GM21423 (cell line): Measurements from ENCODE around the gene NOCT.
"Not testable (repeated sequence)": the region's sequence is repeated elsewhere in the genome, so short reads cannot be mapped to it uniquely, and the experiment has no call there.

ENCODE experiments used
- ATAC-seq: cut with Tn5 transposase; IDR thresholded peaks from one replicate; pipeline ENCODE4 v1.9.1; 2021; ENCODE audit warnings: mild to moderate bottlenecking, moderate library complexity; ENCODE audit not compliant: unreplicated experiment

Gene NOCT

DNA sequence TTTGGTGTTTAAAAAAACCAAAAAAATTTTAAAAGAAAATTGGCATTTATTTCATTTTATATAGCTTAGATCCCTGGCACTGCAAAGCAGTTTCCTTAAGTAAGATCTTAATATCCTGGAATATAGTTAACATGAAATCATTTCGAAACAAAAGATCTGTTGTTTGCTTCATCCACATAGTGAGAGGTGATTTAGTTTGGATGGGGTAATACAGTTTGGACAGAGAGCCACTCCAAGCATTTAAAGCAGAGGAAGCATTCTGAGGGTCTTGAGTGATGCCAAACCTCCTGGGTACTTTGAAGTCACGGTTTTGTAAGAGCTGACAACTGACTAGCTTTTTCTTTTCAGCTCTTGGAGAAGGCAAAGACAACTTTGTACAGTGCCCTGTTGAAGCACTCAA lies 28.7 kb downstream of the NOCT start:
- ATAC-seq, result no peak

DNA sequence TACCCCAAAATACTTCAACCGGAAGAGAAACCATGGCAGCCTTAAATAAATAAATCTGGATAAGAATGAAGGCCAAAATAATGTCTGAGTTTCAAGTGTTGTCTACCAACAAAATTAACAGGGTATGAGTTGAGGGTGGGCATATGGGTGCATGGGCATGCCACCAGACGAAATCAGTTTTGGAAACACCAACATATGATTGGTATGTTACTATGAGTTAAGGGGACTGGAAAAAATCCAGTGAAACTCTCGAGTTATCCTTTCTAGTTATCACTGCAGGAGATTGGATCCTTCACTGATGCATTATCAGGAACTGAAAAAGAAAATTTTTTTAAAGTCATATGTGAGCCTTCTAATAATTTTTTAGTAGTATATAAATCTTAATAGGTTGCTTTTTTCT lies 32.4 kb downstream of the NOCT start:
- no peak for ATAC-seq

DNA sequence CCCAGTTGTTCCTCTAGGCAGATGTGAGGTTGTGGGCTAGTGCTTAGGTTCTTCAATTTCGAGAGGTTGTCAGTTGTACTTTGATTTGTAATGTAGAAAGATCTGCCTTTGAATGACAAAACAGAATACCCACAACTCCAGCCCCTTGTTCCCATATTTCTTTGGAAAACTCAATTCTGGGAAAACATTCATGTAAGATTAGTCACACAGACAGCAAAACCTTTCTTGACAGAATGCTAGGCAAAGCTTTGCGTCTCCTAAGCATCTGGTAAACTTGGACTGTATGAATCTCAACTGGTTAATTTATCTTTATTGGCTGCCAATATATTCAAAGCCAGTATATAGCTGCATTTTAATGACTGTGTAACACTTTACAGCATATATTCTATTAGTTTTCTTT lies 34.9 kb downstream of the NOCT start:
- no peak for ATAC-seq

DNA sequence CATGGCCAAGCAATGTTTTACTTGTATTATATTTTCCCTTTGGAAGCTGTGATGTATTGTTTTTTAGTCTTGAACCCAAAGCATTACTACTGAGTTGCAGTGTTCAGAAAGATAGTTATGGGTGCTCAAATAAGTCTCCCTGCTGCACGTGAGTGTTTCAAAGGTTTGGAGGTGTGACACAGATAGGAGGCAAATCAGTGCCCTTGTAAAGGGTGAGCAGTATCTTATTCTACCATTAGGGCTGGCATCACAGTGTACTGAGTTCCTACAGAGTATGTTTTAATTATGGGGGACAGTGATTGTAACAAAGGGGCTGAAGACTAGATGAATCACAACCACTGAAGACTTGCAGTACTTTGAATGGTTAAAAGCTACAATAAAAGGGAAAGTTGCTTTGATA lies 38.3 kb downstream of the NOCT start:
- ATAC-seq, result no peak

DNA sequence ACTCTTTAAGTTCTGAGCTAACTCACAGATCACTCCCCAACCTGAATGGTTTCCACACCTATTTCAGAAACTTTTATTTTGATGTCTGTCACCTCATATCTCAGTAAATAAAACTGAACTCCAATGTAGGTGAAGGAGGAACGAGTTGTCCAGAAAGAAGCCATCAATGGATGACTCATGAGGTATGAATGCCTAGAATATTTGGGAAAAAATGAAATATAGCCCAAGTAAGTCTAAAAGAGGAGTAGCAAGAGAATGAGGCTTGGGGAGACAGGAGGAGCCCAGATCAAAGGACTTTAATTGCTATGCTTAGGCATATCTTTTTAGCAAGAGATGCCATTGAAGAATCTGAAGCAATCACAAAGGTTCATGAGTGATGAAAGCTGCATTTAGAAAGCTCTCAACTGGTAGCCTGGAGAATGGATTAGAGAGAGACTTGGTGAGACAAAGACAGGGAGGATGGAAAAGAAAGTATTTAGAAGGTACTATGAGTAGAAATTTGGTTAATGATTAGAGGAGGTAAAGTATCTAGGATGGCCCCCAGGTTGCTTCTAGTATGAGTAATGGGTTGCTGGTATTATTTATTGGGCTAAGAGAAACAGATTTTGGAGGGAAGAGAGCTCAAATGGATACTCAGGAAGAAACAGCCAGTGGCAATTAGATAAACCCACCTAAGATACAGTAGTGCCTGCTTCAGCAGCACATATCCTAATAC lies 39.4 kb downstream of the NOCT start:
- no peak for ATAC-seq

DNA sequence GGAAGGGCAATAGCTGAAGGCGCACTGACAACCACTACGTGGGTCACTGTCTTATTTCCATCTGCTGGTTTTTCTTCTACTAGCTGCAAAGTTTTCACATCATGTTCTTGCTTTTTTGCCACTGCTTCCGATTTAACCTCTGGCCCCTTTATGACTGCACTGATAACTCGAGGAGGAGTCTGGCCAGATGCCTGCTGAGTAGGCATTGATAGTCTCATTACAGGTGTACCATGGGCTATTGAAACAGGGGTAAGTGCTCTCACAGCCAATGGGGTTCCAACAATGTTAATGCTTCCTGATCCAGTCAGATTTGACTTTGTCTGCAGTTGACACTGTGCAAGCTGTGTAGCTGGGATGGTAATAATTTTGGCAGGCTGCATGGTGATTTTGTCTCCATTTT lies 43.4 kb downstream of the NOCT start:
- not testable (repeated sequence) for ATAC-seq

DNA sequence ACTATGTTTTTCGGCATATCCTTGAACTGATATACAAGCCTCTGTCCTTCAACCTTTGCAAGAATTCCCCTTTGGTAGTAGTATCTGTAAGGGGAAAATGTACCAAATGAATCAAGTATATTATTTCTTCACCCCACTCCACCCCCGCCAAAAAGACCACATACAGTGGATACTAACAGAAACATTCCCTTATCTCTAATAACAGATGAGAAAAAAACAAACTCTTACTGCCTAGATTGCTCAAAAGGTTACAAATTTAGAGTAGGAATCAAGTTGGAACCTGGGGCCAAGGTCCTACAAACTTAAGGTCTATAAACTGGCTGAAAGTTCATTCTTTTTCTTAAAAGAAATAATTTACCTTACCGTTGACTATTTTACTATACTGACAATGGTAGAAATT lies 45.0 kb downstream of the NOCT start:
- ATAC-seq, result no peak

DNA sequence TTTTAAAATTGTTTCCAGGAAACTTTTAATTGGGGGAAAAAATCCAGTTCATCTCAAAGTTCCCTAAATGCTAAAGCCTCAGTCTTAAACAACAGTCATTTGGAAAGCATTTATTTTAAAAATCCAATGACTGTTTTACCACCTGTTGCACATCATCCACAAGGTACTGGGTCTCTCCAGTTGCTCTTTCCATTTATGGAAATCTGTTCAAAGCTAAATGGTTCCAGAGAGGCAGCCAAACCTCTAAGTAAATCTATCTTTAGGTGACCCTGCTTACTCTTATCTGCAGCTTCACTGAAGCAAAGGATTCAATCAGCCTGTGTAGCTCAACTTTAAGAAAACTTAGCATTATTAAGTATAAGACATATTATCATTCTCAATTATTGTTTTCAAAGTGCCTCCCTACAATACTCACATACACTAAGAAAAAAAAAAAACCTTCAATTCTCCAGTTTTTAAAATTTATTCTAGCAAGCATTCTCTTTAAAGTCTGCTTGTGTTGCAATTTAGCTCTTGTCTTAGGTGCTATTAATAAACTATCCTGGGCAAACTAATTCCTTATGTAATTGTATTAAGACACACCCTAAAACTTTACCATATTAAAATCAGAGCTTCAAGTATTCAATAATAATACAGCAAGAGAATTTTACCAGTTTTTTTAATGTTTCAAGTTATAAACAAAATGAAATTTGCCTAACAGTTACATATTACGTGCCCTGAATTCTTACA lies 60.6 kb downstream of the NOCT start:
- ATAC-seq, result no peak

DNA sequence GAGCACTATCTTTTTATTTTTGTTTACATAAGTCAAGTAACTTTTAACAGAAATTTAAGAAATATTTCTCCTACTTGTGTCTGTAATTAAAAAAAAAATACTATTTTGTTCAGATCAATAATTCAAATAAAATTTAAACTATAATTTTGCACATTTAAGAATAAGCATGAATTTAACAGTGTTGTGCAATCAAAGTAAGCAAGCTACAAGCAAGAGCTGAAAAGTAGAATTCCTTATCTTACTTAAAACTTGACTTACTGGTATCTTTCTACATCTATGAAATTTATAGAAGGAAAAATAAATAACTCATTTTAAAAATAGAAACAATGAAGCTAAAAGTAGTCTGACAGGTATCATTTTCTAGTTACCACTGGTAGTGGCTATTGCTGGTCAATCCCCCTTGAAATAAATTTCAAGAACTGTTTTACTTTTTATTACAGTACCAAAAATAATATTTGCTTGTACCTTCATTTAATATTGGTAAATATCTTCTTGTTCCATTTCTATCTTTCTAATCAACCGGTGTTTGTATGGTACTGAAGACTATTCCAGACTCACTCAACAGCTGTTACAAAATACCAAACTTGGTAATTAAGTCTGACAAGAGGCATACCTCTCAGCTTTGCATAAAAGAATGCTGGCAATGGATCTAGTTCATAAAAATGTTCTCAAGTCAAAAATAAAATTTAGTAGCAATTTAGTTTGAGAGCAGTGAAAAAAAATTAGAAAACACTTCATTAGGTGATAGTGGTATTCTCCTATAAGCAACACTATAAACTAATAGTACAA lies 62.2 kb downstream of the NOCT start:
- ATAC-seq, result no peak

DNA sequence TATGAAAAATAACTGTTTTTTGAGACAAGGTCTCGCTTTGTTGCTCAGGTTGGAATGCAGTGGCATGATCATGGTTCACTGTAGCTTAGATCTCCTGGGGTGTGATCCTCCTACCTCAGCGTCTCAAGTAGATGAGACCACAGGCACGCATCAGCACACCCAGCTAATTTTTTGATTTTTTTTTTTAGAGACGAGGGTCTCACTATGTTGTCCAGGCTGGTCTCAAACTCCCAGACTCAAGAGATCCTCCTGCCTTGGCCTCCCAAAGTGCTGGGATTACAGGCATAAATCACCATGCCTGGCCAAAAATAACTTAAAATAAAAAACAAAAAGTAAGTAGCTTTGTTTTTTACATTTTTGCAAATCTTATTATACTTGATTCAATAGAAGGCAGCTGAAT lies 63.3 kb downstream of the NOCT start:
- no peak for ATAC-seq

DNA sequence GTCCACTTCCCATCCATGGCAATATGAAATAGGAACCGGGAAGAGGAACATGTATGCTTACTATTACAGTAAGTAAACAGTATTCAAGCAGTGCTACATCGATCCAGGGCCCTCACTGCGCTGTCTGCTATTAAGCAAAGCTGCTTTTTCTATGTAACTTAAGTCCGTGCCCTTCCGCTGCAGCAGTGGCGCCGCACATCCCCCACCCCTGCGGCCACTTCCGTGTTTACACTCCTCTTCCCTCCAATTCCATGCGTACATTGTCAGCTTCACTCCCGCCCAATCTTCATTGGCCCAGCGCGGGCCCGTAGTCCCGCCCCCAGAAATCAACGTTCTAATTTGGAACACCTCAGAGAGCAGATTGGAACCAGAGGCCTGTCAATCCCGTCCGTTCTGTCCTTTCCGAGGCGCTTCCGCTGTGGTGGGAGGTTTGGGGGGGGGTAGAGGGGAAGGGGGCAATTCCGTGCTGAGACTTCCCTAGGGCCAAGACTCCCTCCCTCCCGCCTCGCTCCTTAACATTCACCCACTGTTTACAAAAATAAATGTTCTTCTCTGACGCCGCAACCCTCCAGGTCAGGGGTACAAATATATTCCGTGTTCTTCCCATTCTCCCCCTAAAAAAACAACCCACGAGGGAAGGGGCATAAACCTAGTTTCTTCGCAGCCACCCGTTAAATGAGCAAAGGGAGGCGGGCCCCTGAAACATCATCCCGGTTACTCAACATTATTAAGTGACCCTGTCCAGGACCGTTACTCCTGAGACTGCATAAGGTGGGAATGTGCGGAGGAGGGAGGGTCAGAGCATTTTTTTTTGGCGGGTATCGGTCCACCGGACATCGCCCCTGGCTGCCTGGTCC lies 67.4 kb downstream of the NOCT start:
- peak; percentile 86 for ATAC-seq

DNA sequence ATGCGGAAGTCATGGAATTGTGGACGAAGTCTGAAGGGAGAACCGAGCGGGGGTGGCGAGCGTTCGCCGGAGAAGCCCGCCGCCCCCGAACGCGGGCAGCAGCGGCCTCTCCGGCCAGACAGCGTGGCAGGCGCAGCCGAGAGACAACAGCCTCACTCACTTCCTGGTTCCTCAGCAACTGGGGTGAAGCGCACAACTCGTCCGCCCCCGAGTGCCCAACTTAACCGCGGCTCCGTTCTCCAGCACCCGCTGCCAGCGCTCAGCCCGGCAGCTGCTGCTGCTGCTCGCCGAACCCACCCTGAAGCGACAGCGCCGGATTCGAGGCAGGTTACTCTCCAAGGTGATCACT lies 68.0 kb downstream of the NOCT start:
- peak; percentile 27 for ATAC-seq

DNA sequence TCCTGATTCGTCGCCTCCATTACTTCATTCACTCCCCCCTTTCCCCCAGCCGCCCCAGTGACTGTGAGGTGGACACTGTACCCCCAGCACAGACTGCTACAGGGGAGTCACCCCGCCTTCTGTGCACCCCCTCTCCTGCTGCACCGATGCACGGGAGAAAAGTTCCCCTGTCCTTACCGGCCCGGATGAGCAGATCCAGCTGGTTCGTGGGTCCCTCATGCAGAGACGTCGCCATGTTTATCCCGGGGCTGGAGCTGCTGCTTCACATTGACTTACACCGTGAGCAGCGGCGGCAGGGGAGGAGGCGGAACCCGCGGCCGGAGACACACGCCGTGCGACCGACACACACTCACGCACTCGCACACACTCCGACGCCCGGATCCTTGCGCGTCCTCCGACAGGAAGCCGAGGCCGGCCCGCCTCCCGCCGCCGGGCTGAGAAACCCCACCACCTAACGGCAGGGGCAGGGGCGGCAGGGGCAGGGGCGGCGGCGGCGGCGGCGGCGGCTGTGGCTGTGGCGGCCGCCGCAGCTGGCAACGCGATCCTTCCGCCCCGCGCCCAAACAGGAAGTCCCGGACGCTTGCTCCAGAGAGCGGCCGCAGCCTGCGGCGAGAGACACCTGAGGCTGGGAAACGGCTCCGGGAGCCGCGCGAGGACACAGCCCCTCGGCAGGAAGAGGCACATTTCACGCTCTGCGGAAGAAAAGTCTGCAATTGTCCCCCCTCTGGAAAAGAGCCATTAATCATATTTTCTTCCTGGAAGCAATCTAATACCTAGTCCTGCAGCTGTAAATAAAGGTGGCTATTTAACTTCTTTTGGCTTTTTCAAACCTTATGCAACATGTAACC lies 68.6 kb downstream of the NOCT start:
- peak; percentile 55 for ATAC-seq

DNA sequence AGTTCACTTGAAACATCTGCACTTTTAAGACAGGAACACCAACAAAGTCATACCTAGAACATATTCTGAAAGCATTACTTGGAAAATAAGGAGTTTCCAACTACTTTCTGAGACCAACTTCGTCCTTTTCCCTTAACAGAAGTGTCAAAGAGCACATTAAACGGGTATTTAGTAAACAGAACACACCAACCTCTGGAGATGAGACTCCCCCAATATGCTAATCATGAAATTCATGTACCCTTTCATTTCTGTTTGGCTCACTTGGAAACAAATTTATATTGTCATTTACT lies 69.2 kb downstream of the NOCT start:
- ATAC-seq, result no peak

DNA sequence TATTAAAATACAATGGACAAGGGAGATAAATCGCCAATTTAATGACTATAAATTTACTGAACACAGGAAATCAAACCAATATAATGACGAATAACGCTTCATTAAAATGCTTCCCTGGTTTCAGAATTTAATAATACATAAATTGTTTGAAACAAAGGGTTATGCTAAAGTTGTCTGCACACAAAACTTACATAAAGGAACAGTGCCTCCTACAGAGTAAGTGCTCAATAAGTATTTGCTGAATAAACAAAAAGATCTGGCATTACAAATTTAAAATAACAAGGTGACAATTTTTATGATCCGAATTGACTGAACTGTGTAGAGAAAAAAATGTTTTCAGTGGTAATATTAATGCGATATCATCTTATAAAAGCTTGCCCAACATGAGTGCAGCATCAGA lies 69.6 kb downstream of the NOCT start:
- no peak for ATAC-seq

DNA sequence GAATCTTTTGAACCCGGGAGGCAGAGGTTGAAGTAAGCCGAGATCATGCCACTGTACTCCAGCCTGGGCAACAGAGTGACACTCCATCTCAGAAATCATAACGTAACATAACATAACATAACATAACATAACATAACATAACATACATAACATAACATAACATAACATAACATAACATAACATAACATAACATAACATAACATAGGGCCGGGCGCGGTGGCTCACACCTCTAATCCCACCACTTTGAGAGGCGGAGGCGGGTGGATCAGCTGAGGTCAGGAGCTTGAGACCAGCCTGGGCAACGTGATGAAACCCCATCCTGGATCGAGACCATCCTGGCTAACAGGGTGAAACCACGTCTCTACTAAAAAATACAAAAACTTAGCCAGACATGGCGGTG lies 76.7 kb downstream of the NOCT start:
- ATAC-seq, result no peak
